Ramos (cell line): ENCODE measurements around the gene NOXRED1.
"Not testable (repeated sequence)": the region's sequence is repeated elsewhere in the genome, so short reads cannot be mapped to it uniquely, and the experiment has no call there.

Source experiments
- in situ Hi-C: fragments of 300-500 bp; cut with MboI; formaldehyde crosslinking; loops from one replicate; pipeline ENCODE4 v1.14.3; 2022; ENCODE audit warnings: low sequenced_read_pairs; ENCODE audit not compliant: unreplicated experiment

NOXRED1 gene, protein sequence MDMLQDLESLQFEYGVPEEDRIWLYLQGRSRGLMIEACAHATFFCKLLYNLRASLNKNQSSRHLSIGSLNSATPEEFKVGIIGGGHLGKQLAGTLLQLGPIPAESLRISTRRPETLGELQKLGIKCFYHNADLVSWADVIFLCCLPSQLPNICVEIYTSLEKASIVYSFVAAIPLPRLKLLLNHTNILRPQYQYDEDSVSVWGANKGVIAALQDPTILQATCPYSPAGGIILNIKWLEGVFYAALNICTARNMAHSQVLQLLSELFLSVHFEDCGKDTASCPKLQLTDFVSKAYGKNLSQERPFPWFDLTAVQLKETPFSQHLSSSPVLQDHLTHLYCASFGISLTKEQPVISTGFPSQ

DNA sequence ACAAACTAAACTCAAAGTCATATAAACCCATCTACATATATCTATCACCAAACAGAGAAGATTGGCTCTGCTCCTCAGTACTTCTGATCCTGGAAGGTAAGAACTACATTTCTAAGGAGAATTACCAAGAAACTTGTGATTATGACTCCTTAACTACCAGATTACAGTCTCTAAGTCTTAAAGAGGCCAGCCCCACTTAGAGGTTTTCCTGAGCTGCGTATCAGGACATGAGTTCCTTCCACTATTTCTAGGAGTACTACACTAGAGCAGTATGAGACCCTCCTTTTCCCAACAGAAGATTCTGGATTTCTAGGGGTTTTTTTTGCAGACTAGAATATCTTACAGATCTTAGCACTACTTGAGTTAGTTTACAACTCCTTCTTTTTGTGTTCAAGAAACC, at the start of gene NOXRED1:
NOXRED1 (minus strand) TSS at position 101 of the 400 bp plus-strand sequence. CDS start 634 bp downstream, outside the sequence.
- in situ Hi-C loops: no loop called here

DNA sequence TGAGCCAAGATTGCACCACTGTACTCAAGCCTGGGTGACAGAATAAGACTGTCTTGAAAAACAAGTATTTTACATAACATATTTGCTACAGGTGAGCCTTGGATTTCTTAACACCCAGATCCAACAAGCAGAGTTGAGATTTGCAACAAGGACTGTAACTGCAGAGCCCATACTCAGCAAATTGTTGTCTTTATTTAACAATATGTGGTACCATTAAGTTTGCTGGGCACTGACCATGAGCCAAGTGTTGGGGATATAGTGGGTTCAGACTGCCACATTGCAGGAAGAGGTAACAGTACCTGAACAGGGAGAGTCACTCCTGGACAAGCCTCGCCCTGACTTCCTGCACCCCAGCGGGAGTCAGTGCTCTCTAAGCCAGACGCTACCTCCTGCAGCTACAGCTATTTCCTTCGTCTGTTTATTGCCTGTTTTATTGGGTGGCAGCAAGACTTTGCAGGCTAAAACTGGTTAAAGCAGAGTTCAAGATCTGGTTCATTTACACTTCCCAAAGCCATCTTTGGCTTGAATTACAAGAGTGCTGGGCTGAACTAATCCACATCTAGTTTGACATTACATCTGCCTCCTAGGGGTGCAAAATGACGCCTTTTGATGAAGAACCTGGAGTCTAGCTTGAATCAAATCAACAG, 47.0 kb upstream of the NOXRED1 start:
- in situ Hi-C loops: no loop called here

DNA sequence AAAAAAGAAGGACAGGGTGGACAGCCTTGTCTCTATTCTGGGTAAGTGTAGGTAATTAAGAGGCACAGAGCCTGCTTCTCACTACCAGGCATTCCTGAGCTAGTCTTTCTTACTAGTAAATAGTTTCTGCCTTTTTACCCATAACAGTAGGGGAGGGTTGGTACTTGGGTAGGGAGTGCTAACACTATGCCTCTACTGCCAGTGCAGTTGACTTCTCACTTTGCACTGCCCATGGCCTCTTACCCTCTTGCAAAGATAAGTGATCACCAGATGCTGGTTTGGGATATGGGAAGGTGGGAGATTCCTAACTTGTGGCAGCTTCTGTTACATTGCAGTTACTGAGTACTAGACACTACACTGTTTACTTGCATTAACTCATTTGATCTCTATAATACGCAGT, 46.2 kb upstream of the NOXRED1 start:
- in situ Hi-C loops: loop anchor here (10.0 kb wide), 1 partner anchor 245 kb away; no protein-coding TSS in a partner anchor

DNA sequence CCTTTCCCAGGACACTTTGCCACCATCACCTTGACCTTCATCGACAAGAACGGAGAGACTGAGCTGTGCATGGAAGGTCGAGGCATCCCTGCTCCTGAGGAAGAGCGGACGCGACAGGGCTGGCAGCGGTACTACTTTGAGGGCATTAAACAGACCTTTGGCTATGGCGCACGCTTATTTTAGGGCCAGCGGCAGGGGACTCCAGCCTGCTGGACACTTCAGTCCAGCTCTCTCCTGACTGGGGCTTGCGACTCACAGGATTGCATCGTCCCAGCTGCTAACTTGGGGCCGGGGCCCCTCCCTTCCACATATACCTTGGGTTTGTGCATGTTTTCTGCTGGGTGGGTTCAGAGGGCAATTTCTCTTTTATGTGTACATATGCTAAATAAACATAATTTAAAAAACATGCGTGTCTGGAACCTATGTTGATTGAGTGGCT, 45.8 kb upstream of the NOXRED1 start:
- in situ Hi-C loops: loop anchor here (10.0 kb wide), 1 partner anchor 246 kb away; no protein-coding TSS in a partner anchor

DNA sequence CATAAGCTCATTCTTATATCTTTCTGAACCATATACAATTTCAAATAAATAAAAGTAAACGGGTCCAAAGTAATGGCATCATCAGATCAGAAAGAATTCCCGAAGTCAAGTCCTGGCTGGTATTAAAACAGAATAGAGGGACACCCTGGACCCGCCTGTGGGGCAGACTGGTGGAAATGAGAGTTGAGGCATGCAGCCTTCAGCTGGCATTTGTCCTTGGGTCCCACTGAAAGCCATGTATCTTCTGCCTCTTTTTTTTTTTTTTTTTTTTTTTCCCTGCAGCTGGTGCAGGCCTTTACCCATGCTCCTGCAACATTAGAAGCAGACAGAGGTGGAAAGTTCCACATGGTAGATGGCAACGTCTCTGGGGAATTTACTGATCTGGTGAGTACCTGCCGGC, 44.5 kb upstream of the NOXRED1 start:
- in situ Hi-C loops: loop anchor here (10.0 kb wide), 1 partner anchor 247 kb away; no protein-coding TSS in a partner anchor

- in situ Hi-C loops: no loop called here
These were observed 35.9 kb upstream of the NOXRED1 start for GRCh38 chr14:77459072-77459723.

- in situ Hi-C loops: no loop called here
These were observed 35.1 kb upstream of the NOXRED1 start for GRCh38 chr14:77458249-77458950.

GRCh38 chr14:77457522-77458248, 34.4 kb upstream of the NOXRED1 start, which contains the start of the genes AHSA1 and VIPAS39:
Gene AHSA1, plus strand, starts transcription at chr14:77458093. Its CDS starts 97 bp downstream, at chr14:77458190.
Gene VIPAS39, minus strand, starts transcription at chr14:77457601. Its CDS starts 3,499 bp downstream, at chr14:77454102.
- in situ Hi-C loops: no loop called here

- in situ Hi-C loops: no loop called here
These were observed 33.8 kb upstream of the NOXRED1 start for GRCh38 chr14:77457115-77457521.

GRCh38 chr14:77455966-77456640, 32.8 kb upstream of the NOXRED1 start:
- in situ Hi-C loops: no loop called here

DNA sequence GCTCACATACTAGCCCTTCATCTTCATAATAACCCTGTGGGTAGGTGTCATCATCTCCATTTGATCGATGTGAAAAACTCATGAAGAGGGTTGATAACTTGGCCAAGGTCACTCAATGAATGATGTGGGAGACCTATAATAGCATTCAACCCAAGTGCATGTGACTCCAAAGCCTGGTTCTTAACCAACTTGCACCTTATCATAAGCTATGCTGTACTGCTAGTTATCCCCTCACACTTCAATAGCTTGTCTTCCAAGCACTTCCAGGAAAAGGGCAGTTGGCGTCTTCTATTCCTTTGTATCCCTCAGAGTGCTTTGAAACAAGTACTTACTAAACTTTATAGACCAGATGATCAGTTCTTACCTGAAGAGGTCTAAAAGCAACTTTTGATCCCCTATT, 18.9 kb upstream of the NOXRED1 start:
- in situ Hi-C loops: no loop called here

DNA sequence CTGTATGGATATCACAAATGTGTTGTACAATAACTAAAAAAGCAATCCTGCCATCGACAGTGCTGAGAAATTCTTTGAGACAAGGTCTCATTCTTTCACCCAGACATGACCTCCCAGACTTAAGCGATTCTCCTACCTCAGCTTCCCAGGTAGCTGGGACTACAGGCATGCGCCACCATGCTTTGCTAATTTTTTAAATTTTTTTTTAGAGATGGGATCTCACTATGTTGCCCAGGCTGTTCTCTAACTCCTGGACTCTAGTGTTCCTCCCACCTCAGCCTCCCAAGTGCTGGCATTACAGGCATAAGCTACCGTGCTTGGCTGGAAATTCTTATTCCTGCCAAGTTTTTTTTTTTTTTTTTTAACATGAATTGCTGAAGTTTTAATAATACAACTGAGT, 16.5 kb upstream of the NOXRED1 start:
- in situ Hi-C loops: no loop called here

DNA sequence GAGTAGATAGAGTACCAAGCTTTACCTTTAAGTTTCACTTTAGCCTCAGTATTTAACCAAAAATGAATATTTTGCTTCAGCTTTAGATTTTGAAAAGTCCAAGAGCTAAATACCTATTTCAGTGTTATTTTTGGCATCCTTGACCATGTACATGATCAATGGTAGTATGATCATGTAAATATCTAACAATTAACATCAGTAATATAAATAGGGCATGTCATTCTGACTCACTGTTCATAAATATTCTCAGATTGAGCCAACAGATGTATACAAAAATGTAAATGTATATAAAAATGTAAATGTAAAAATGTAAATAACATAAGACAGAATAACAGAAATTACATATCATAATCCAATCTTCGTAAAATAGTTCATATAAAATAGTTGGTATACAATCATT, 15.3 kb upstream of the NOXRED1 start:
- in situ Hi-C loops: no loop called here

GRCh38 chr14:77436042-77436441, 12.7 kb upstream of the NOXRED1 start:
- in situ Hi-C loops: no loop called here

DNA sequence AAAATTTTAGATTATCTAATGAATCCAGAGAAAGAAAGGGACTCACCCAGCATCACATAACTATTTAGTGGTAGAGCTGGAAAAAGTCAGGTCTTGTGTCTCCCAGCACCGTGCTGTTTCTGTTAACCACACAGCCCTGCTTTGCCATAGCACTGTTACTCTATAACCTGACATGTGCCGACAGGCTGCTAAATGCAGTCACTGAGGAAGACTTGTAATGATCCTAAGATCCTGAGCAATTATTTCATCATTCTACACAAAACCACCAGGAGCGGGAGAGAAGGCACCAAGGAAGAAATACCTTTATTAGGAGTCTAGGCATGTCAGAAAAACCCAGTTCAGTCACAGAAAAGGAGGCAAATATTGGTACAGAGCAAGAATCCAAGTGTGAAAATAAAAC, 3.1 kb upstream of the NOXRED1 start:
- in situ Hi-C loops: no loop called here

- in situ Hi-C loops: no loop called here
These were observed 1.5 kb upstream of the NOXRED1 start for GRCh38 chr14:77424862-77425261.

- in situ Hi-C loops: no loop called here
These were observed 2.1 kb downstream of the NOXRED1 start for GRCh38 chr14:77421201-77421600.

DNA sequence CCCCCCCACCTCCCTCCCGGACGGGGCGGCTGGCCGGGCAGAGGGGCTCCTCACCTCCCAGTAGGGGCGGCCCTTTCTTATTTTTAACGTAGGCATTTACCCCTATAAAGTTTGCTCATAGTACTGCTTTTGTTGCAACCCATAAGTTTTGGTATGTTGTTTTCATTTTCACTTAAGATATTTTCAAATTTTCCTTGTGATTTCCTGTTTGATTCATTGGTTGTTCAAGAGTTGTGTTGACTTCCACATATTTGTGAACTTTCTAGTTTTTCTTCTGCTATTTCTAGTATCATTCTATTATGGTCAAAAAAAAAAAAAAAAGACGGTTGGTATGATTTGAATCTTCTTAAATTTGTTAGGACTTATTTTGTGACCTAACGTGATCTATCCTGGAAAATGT, 6.5 kb downstream of the NOXRED1 start:
- in situ Hi-C loops: no loop called here

DNA sequence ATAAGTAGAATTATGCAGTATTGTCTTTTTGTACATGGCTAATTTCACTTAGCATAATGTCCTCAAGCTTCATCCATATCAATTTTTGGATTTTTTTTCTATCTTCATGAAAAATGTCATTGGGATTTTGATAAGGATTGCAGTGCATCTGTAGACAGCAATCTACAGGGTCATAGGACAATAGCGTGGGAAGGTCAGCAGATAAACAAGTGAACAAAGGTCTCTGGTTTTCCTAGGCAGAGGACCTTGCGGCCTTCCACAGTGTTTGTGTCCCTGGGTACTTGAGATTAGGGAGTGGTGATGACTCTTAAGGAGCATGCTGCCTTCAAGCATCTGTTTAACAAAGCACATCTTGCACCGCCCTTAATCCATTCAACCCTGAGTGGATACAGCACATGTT, 7.2 kb downstream of the NOXRED1 start:
- in situ Hi-C loops: not testable (repeated sequence)
